GM21619 (cell line): ENCODE data around the gene KCNK7.

Experiments used
- ATAC-seq: cut with Tn5 transposase; IDR thresholded peaks from one replicate; pipeline ENCODE4 v1.9.1; 2021; ENCODE audit not compliant: unreplicated experiment

KCNK7 gene

DNA sequence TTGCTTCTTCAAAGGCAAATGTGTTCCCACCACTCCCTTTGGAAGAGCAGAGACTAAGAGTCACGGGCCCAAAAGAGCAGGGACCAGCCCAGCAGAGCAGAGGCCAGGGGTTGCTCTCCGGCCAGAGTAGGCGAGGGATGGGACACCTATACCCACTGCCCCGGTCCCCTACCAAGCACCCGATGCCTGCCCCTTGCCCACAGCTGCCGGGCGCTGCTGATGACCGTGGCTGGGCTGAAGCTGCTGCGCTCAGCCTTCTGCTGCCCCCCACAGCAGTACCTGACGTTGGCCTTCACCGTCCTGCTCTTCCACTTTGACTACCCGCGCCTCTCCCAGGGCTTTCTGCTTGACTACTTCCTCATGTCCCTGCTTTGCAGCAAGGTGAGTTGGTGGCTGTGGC is 31.6 kb upstream of the KCNK7 start:
- no peak for ATAC-seq

DNA sequence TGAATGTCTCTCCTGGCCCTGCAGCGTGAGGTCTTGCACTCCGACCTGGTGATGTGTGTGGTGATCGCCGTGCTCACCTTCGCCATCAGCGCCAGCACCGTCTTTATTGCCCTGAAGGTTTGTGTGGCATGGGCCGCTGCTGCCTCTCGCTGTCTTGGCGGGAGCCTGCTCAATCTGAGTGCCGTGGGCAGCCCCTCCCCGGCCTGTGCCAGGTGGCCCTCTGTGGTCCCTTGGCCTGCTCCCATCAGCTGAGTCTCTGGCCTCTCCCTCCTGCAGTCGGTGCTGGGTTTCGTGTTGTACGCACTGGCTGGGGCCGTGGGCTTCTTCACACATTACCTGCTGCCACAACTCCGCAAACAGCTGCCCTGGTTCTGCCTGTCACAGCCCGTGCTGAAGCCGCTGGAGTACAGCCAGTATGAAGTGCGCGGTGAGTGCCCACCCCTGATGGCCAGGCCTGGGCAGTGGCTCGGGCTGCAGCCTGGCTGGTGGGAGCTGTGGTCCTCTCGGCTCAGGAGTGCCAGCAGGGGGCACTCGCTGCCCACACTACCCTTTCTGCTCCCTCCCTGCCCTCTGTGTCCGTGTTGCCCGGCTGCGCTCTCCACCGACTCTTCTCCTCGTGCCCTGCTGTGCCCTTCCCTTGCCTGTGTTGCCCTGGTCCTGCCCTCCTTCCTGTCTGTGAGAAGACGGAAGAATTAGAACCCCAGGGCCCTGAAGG is 30.2 kb upstream of the KCNK7 start:
- ATAC-seq = peak; percentile 47

DNA sequence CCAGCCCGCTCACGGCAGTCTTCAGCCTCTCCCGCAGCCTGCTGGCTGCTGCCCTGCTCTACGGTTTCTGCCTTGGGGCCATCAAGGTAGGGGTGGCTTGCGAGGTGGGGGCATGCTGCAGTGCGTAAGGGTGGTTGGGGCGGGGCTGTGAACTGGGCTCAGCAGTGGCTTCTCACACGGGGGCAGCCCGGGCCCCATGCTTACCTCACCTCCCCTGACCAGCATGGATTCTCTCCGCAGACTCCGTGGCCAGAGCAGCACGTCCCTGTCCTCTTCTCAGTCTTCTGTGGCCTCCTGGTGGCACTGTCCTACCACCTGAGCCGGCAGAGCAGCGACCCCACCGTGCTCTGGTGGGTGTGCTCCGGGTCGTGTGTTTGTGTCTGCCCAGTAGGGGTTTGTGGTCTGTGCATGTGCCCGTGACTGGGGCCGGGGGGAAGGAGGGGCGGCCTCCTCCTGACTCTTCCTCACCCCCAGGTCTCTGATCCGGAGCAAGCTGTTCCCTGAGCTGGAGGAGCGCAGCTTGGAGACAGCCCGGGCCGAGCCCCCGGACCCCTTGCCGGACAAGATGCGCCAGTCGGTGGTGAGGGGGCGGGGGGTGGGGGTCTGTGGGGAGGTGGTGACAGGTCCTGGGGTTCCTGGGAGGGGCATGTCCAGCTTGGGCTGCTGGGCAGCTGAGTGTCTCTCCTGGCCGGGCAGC is 29.5 kb upstream of the KCNK7 start:
- no peak for ATAC-seq

DNA sequence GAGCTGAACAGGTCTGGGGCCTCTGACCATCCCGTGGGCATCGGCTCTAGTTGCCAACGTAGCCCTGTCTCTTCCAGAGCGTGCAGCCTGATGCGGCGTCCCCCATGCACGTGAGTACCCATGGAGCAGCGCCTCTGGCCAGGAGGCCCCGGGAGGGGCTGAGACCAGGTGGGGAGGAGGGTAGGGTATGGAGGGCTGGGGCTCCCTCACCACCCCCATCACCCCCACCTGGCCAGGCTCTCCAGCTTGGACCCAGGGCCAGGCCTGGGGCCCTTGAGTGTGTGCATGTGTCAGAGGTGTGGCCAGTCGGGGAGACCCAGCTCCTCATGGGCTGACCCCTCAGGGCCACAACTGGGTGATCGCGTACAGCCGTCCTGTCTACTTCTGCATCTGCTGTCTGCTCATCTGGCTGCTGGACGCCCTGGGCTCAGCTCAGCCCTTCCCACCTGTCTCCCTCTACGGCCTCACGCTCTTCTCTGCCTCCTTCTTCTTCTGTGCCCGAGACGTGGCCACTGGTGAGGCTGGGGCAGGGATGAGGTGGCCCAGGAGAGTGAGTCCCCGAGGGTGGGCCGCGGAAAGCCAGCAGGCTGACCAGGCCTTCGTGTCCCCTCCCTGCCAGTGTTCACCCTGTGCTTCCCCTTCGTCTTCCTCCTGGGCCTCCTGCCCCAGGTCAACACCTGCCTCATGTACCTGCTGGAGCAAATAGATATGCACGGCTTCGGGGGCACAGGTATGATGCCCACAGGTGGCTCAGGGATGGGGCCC is 28.4 kb upstream of the KCNK7 start:
- no peak for ATAC-seq

DNA sequence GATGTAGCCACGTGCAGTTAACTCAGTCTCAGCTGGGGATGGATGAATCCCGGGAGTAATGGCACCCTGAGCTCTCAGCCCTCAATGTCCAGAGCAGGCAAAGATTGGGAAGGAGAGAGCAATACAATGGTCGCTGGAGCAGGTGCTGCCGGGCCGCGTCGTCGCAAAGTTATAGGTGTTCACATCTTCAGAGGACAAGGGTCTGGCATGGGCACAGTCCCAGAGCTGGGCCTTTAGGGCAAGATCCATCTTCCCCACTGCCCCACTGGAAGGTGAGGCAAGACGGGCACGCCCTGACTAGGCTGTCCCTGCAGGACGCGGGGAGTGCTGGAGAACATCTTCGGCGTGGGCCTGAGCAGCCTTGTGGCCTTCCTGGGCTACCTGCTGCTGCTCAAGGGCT is 27.6 kb upstream of the KCNK7 start:
- no peak for ATAC-seq

DNA sequence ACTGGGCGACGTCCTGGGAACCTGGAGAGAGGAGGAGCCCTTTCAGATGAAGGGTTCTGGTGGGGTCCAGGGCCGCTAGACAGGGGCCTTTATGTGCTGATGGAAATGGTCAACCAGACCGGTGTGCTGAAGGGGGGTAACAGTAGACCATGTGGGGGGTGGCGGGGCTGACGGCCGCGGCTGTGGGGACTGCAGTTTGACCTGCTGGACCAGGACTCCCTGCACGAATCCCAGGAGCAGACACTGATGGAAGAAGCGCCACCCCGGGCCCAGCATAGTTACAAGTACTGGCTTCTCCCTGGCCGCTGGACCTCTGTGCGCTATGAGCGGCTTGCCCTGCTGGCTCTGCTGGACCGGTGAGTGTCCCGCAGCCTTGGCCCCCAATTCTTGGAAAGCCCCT is 26.4 kb upstream of the KCNK7 start:
- ATAC-seq = no peak

DNA sequence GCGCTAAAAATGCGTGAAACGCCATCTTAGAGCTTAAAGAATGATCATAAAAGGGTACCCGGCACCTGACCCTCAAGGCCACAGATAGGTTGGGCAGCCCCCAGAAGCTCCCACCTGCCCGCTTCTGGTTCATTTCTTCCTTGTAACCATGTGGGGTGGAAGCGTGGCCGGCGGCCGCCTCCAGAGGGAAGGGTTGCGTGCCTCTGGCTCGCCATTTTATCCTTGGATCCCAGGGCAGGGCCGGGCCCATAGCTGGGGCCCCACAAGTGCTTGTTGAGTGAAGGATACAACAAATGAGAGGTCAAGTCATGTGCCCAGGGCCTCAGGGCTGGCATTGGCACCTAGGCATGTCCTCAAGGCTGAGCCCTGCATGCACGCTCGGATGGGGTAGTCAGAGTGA is 25.9 kb upstream of the KCNK7 start:
- no peak for ATAC-seq

DNA sequence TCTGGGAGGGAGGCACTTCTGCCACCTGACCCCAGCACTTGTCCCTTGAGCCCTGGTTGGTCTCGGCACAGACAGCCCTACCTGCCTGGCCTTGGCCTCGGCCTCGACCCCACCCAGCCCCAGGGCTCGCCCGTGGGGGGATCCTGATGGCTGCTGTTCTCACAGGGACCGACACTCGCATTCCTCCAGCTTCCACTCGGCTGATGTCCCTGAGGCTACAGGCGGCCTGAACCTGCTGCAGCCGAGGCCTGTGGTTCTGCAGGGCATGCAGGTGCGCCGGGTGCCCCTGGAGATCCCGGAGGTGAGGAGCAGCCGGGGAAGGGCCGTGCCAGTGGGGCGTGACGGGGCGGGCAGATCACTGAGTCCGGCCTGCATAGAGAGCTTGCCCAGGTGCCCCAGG is 25.1 kb upstream of the KCNK7 start:
- ATAC-seq = no peak

DNA sequence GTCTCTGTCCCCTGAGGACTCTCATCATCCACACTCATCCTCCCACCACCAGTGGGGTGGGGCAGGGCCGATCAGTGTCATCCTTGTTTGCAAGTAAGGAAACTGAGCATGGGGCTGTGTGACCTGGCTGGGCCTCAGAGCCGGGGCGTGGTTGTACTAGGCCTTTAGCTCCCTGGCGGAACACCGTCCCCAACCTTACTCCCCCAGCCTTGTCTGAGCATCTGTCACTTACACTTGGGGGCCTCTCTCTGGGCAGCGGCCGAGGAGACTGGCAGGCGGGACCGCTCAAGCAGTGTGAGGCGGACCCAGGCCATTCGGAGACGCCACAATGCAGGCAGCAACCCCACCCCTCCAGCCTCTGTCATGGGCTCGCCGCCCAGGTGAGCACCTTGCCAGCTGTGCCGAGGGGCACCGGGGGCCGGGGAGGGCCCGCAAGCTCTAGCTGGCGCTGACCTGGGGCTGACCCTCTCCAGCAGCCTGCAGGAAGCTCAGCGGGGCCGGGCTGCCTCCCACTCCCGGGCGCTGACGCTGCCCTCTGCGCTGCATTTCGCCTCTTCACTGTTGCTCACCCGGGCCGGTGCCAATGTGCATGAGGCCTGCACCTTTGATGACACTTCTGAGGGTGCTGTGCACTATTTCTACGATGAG is 23.8 kb upstream of the KCNK7 start:
- ATAC-seq = no peak

DNA sequence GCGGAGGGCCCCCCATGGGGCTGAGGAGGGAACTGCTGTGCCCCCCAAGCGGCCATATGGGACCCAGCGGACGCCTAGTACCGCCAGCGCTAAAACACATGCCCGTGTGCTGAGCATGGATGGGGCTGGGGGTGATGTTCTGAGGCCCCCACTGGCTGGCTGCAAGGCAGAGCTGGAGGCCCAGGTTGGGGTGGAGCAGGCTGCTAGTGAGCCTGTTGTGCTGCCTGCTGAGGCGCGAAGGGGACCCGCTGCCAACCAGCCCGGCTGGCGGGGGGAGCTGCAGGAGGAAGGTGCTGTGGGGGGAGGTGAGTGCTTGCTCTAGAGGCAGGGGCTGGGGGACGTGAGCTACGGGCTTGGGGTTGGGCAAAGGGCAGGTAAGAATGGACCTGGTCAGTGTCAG is 23.2 kb upstream of the KCNK7 start:
- no peak for ATAC-seq

DNA sequence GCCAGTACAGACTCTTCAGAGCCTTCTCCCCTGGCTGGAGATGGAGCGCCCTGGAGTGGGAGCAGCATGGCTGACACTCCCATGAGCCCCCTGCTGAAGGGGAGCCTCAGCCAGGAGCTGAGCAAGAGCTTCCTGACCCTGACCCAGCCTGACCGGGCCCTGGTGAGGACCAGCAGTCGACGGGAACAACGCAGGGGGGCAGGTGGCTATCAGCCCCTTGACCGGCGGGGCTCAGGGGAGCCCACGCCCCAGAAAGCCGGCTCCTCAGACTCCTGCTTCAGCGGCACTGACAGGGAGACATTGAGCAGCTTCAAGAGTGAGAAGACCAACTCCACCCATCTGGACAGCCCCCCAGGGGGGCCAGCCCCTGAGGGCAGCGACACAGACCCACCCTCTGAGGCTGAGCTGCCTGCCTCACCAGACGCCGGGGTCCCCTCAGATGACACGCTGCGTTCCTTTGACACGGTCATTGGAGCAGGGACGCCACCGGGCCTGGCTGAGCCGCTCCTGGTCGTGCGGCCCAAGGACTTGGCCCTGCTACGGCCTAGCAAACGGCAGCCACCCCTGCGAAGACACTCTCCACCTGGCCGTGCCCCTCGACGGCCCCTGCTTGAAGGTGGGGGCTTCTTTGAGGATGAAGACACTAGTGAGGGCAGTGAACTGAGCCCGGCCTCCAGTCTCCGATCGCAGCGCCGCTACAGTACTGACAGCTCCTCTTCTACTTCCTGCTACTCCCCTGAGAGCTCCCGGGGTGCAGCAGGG is 22.6 kb upstream of the KCNK7 start:
- ATAC-seq = no peak

DNA sequence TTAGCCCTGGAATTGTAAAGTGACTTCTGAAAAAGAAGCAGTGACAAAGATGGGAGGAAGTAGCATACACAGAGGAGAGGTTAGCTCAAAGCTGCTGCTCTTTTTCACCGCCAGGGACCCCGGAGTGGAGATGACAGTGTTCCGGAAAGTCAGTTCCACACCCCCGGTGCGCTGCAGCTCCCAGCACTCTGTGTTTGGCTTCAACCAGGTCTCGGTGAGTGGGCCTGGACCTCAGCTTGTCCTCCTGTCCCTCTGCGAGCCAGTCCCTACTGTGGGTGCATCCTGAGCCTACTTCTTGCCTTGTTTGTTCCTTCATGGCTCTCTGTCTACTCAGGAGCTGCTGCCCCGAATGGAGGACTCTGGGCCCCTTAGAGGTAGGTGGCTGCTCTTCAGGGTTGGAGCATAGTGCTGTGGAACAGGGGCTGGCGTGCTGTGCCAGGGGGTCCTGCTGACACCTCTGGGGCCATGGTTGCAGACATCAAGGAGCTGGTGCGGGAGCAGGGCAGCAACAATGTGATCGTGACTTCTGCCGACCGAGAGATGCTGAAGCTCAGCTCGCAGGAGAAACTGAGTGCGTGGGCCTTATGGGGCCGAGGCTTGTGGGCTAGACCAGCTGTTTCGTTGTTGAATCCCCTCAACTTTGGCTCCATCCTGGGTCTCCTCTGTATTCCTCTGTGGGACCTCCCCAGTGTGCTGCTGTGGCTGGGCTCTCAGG is 21.7 kb upstream of the KCNK7 start:
- ATAC-seq = no peak

DNA sequence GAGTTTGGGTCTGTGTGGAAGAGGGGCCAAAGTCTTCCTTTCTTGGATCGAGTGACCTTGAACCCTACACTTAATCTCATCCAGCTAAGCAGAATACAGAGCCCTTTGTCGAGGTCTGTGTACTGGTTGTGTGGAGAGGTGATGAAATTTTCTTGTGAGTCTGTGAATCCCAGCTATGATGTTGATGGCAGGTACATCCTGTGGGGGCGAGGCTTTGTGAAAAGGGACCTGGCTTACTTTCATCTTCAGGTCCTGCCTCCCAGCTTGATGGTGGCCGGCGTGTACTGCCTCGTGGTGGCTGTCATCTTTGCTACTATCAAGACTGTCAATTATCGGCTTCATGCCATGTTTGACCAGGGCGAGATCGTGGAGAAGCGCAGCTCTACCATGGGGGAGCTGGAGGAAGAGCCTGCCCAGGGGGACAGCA is 21.0 kb upstream of the KCNK7 start:
- ATAC-seq = no peak

DNA sequence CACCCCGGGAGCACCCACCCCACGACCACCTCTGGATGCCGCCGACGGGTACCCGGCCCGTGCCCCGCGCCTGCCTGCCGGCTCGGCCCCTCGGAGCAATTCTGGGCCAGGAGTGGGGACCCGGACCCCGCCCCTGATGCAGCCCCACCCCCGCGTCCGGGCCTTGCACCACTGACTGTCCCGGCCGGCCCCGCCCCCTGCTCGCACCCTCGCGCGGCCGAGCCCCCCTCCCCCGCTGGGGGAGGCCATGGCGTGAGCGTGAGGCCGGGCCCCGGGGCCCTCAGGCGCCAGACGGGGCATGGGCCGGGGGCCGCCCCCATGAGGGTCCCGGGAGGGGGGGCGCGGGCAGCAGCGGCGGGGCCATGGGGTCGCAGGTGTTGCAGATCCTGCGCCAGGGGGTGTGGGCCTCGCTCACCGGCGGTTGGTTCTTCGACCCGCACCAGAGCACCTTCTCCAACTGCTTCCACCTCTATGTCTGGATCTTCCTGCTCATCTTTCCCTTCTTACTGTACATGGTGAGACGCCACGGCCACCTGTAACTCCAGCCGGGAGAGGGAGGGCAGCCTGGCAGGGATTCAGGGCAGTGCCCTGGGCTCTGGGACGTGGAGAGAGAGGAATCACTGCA is 20.5 kb upstream of the KCNK7 start:
- peak; percentile 1 for ATAC-seq

DNA sequence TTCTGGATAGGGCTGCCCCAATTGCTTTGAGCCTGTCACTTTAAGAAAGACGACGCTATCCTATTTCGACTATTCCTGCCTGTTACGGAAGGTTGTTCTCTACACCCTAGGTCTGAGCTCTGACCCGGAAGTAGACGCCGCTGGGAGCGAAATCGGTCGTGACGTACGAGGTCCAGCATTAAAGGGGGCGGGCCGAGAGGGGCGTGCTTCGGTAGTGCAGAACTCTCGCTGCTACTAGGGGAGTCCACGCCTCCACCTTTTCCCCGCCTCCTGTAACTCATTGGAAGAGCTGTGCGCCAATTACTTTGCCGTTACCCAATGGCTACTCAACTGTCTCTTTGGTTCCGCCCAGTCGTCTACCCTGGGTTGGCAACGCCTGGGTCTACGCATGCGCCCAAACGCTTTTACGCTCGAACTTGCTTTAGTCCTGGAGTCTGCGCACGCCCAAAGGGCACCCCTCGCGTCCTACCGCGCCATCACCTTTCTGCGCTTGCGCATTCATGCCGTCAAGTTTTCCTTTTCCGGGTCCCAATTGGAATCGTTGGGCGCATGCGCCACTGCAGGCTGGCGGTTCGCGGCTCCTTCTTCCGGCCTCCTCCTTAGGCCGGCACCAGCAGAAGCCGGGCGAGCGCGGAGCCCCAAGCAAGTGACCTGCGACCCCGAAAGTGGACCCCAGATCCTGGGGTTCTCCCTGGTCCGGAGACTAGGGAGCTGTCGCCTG is 19.8 kb upstream of the KCNK7 start, which contains the start of gene PCNX3:
TSS of gene PCNX3 (plus strand) at position 548 of the 721 bp plus-strand sequence. CDS start 536 bp downstream, outside the sequence.
- ATAC-seq = peak; percentile 71

DNA sequence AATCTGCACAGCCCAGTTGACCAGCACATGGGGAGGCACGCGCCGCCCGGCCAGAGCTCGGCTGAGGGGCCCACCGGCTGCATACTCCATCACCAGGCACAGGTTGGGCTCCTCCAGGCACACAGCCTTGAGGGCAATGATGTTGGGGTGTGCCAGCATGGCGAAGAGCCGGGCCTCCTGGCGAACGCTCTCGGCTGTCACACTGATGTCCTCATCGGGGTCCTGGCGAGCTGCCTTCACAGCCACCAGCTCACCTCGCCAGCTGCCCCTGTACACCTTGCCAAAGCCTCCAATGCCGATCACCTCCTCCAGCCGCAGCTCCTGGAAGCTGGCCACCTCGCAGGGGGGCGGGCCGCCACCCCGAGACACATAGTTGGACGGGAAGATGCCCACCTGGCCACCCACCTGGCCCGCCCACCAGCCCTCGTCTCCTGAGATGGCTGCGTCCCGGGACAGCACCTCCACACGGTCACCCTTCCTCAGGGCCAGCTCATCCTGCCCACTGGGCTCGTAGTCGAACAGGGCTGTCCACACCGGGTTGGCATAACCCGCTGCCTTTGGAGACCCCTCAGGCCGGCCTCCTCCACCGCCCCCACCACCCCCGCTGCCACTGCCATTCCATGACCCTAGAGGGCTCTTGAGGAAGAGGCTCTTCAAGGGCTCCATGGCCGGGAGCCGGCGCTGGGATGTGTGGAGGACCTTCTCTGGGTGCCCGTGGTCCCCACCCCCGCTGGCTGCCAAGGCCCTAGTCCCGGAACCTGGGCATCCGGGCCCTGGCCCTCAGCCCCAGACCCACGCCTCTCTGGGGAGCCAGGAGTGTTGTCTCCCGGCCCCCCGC is 17.7 kb upstream of the KCNK7 start:
- no peak for ATAC-seq

DNA sequence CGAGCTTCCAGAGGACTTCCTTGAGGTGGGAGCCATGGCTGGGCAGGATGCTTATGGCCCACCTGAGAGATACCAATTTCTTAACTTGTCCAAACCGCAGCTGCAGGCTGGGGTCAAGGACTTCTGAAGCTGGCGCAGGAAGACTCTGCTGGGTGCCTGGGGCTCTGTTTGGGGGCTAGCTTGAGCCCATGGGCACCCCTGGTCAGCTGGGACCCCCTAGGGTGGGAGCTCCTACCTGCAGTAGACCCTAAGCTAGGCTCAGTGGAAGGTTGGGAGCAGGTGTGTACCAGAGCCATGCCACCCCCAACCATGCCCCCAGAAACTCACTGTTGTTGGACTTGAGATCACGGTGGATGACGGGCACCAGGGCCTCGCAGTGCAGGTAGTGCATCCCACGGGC is 17.1 kb upstream of the KCNK7 start:
- no peak for ATAC-seq
